ENCODE results near the gene UBE2K.
"Not testable (repeated sequence)": the region's sequence is repeated elsewhere in the genome, so short reads cannot be mapped to it uniquely, and the experiment has no call there.

UBE2K gene

DNA sequence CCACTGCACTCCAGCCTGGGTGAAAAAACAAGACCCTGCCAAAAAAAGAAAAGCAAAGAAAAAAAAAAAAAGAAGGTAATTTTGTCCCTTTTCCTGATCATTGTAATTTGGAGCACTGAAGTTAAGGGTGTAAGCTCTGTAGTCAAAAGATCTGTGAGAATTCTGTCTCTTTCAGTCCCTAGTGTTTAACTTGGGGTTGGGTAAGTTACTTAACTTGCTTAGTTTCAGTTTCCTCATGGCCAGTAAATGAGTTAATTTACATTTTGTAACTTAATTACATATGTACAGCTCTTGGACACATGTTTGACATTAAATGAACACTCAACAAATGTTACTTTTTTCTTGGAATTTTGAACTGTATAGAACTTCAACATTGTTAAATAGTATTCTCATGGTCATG, 10.9 kb upstream of the UBE2K start:
- in situ Hi-C loops (cut with MboI; ENCODE audit: low sequenced_read_pairs) = no loop called here

DNA sequence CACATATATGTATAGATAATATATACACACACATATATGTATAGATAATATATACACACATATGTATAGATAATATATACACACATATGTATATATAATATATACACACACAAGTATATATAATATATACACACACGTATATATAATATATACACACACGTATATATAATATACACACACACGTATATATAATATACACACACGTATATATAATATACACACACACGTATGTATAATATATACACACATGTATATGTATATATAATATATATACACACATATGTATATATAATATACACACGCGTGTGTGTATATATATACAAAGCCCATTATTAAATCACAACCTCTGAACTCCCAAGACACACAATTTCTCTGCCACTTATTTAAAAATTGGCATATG, 8.0 kb upstream of the UBE2K start:
- in situ Hi-C loops (cut with MboI; ENCODE audit: low sequenced_read_pairs) = no loop called here

DNA sequence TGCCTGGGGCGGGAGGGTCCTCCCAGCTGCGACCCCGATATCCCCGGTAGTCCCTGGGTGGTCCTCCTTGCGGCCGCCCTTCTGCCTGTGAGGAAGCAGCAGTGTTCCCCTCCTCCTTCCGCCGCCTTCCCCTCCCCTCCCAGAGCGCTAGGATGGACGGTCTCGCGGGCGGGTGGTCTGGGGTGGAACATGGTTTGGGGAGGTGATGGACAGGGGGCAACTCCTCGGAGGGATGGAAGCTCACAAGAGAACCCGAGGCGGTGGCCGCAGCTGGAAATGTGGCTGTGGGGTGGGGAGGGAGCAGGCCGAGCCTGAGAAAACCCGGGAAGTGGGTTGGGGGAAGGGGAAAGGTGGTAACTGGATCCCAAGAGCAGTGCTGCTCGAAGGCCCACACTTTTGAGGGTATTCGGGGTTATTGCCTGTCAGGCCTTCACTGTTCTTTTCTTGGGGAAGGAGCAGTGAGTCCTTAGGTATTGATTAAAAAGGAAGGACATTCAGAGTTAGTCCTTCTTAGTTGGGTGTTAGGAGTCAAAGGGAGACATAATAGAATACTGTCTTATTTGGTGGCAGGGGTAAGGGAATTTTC, 581 bp downstream of the UBE2K start:
- in situ Hi-C loops (cut with MboI; ENCODE audit: low sequenced_read_pairs) = no loop called here

- in situ Hi-C loops (cut with MboI; ENCODE audit: low sequenced_read_pairs) = no loop called here
Measured at GRCh38 chr4:39699687-39700409, 1.9 kb downstream of the UBE2K start.

DNA sequence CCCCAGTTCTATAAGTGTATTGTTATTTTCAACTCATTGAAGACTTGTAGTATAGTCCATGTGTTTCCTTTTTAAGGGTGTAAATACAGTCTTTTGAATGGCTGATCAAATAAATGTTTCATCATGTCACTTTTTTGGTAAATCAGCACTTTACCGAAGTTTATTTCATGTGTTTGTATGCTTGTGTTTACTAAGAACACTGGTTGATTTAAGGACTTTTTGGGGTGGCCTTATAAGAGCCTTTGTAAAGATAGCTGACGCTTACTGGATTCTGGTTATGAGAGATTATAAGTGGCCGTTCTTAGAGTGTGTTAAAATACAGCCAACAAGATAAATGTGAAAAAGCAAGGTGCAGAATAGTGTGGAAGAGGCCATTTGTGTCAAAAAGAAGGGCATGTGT, 2.6 kb downstream of the UBE2K start:
- in situ Hi-C loops (cut with MboI; ENCODE audit: low sequenced_read_pairs) = no loop called here

DNA sequence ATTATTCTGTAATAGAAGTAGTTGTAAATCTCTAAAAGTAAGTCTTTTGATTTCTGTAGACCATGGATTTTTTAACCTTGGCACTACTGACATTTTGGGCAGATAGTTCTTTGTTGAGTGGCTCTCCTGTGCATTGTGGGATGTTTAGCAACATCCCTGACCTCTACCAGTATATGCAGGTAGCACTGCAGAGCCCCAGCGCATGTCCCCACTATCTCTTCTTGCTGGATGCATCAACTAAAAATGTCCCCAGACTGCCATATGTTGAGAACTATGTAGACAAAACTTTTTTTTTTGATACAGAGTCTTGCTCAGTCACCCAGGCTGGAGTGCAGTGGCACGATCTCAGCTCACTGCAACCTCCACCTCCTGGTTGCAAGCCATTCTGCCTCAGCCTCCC, 4.8 kb downstream of the UBE2K start:
- in situ Hi-C loops (cut with MboI; ENCODE audit: low sequenced_read_pairs) = no loop called here

- in situ Hi-C loops (cut with MboI; ENCODE audit: low sequenced_read_pairs) = not testable (repeated sequence)
Measured at GRCh38 chr4:39704789-39705188, 6.9 kb downstream of the UBE2K start.

DNA sequence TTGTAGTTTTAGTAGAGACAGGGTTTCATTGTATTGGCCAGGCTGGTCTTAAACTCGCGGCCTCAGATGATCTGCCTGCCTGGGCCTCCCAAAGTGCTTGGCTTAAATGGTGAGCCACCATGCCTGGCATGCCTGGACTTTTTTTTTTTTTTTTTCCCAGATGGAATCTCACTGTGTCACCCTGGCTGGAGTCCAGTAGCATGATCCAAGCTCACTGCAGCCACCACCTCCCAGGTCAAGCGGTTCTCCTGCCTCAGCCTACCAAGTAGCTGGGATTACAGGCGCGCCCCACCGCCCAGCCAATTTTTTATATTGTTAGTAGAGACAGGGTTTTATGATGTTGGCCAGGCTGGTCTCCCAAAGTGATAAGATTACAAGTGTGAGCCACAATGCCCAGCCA, 8.4 kb downstream of the UBE2K start:
- in situ Hi-C loops (cut with MboI; ENCODE audit: low sequenced_read_pairs) = no loop called here

GRCh38 chr4:39706741-39707511, 9.0 kb downstream of the UBE2K start:
- in situ Hi-C loops (cut with MboI; ENCODE audit: low sequenced_read_pairs) = no loop called here

GRCh38 chr4:39710098-39710896, 12.4 kb downstream of the UBE2K start:
- in situ Hi-C loops (cut with MboI; ENCODE audit: low sequenced_read_pairs) = no loop called here

DNA sequence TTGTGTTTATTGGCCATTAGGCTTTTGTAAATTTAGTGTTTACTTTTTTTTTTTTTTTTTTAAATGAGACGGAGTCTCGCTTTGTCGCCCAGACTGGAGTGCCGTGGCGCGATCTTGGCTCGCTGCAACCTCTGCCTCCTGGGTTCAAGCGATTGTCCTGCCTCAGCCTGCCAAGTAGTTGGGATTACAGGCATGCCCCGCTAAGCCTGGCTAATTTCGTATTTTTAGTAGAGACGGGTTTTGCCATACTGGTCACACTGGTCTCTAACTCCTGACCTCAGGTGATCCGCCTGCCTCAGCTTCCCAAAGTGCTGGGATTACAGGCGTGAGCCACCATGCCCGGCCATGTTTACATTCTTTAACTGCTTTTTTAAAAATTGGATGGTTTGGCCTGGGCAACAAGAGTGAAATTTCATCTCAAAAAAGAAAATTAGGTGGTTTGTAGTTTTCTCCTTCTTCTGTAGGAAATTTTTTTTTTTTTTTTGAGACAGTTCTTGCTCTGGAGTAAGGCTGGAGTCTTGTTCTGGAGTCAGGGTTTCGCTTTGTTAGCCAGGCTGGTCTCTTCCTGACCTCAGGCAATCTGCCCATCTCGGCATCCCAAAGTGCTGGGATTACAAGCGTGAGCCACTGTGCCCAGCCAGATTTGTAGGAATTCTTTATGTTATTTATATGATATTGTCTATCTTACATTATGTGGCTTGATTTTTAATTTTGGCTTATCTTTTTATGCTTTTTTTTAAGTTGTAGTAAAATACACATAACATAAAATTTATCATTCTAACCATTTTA, 15.1 kb downstream of the UBE2K start:
- in situ Hi-C loops (cut with MboI; ENCODE audit: low sequenced_read_pairs) = no loop called here

GRCh38 chr4:39713691-39714090, 15.8 kb downstream of the UBE2K start:
- in situ Hi-C loops (cut with MboI; ENCODE audit: low sequenced_read_pairs) = no loop called here

- in situ Hi-C loops (cut with MboI; ENCODE audit: low sequenced_read_pairs) = no loop called here
Measured at GRCh38 chr4:39714166-39714565, 16.2 kb downstream of the UBE2K start.

DNA sequence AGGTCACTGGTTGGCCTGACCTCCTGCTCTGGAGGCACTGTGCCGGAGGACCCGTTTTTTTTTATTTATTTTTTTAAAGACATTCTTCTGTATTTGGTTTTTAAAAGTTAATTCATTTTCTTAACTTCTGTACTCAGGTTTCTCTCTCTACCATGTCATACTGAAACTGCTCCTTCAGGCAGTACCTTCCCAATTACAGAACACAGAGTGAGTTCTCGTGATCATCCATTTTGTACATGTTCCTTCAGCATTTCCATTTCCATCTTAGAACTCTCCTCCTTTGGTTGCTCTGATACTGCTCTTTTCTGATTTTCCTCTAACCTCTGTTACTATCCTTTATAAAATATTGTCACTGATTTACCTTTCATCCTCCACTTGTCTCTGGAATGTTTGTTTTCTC, 17.9 kb downstream of the UBE2K start:
- in situ Hi-C loops (cut with MboI; ENCODE audit: low sequenced_read_pairs) = no loop called here

DNA sequence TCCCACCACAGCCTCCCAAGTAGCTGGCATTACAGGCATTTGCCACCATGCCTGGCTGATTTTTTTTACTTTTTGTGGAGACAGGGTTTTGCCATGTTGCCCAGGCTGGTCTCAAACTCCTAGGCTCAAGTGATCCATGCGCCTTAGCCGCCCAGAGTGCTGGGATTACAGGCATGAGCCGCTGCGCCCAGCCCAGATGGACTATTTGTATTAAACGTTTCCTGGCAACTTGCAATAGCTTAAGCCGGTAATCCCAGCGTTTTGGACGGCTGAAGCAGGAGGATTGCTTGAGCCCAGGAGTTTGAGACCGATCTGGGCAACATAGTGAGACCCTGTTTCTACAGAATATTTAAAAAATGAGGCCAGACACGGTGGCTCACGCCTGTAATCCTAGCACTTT, 18.4 kb downstream of the UBE2K start:
- in situ Hi-C loops (cut with MboI; ENCODE audit: low sequenced_read_pairs) = no loop called here

- in situ Hi-C loops (cut with MboI; ENCODE audit: low sequenced_read_pairs) = not testable (repeated sequence)
Measured at GRCh38 chr4:39717743-39718142, 19.8 kb downstream of the UBE2K start.

DNA sequence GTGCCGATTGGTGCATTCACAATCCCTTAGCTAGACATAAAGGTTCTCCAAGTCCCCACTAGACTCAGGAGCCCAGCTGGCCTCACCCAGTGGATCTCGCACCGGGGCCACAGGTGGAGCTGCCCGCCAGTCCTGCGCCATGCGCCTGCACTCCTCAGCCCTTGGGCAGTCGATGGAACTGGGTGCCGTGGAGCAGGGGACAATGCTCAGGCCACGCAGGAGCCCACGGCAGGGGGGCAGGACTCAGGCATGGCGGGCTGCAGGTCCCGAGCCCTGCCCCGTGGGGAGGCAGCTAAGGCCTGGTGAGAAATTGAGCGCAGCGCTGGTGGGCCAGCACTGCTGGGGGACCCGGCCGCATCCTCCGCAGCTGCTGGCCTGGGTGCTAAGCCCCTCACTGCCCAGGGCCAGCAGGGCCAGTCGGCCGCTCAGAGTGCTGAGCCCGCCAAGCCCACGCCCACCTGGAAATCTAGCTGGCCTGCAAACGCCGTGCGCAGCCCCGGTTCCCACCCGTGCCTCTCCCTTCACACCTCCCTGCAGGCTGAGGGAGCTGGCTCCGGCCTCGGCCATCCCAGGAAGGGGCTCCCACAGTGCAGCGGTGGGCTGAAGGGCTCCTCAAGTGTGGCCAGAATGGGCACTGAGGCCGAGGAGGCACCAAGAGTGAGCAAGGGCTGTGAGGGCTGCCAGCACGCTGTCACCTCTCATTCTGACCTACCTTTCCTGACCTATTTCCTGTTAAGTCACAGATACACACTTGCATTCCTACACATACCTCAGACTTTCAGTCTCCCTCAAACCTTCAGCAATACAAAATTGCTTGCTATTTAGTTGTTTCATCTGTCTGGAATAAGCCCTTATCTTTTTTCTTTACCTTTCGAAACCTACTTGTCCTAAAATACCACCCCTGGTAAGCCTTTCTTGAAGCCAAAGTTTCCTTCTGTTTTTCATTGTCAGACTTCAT, 20.7 kb downstream of the UBE2K start:
- in situ Hi-C loops (cut with MboI; ENCODE audit: low sequenced_read_pairs) = no loop called here

DNA sequence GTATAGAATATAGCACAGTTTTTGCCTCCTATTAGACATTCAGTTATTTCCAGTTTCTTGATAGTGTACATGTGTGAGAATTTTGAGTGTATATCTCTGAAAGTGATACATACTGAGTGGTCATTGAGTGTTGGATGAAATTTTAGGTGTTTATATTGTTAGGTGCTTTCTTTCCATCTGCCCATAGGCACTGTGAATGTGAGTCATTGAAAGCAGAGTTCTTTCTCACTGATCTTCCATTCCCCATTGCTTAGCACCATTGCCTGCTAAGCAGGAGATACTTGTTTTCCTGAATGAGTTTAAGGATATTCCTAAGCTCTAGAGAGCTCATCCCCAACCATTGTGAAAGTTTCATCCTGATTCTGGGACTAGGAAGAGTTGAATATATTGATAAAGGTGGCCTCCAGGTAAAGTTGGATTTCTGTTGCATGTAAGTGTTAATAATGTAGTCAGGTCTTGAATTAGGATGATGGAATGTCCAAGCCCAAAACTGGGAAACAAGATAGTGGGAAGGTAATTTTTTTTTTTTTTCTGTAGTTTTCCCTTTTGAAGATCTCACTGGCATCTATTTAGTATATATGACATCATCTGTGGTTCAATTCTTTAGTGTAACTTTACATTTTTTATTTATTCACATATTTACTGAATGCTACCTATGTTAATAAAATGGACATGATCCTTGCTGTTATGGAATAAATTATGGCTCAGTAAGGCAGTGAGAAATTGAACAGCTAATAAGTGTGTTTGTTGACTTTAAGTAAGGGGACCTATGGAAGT, 22.1 kb downstream of the UBE2K start:
- in situ Hi-C loops (cut with MboI; ENCODE audit: low sequenced_read_pairs) = no loop called here

DNA sequence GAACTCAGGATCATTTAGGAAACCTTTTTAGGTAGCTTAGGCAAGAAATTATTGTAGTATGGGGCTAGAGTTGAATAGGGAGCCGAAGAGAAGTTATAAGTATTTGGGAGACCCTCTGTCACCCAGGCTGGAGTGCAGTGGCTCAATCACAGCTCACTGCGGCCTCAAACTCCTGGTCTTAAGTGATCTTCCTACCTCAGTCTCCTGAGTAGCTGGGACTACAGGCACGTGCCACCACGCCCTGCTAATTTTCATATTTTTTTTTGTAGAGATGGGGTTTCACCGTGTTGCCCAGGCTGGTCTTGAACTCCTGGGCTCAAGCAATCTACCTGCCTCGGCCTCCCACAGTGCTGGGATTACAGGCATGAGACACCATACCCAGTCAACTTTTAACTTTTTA, 23.3 kb downstream of the UBE2K start:
- in situ Hi-C loops (cut with MboI; ENCODE audit: low sequenced_read_pairs) = not testable (repeated sequence)
